ENCODE measurements around the gene GRIP2. TPM values are rescaled to one million over a fixed set of nuclear protein-coding genes. Genes with fewer than 3 reads are reported as not detected.

GRIP2 gene
- total RNA-seq, 4 donors from 2014 or later, result 0.22 to 1.5 TPM; not detected in 2

GRCh38 chr3:14446988-14447570 lies 93.1 kb downstream of the GRIP2 start:
- TF ChIP-seq, protein P1, sequence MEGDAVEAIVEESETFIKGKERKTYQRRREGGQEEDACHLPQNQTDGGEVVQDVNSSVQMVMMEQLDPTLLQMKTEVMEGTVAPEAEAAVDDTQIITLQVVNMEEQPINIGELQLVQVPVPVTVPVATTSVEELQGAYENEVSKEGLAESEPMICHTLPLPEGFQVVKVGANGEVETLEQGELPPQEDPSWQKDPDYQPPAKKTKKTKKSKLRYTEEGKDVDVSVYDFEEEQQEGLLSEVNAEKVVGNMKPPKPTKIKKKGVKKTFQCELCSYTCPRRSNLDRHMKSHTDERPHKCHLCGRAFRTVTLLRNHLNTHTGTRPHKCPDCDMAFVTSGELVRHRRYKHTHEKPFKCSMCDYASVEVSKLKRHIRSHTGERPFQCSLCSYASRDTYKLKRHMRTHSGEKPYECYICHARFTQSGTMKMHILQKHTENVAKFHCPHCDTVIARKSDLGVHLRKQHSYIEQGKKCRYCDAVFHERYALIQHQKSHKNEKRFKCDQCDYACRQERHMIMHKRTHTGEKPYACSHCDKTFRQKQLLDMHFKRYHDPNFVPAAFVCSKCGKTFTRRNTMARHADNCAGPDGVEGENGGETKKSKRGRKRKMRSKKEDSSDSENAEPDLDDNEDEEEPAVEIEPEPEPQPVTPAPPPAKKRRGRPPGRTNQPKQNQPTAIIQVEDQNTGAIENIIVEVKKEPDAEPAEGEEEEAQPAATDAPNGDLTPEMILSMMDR (IDR thresholded peaks at IDR 0.05; ENCODE audit: low read depth), result no peak

- TF ChIP-seq, protein P1 (IDR thresholded peaks at IDR 0.05; ENCODE audit: low read depth), result no peak
Measured at GRCh38 chr3:14445773-14446172, 94.4 kb downstream of the GRIP2 start.

- TF ChIP-seq, protein P1 (IDR thresholded peaks at IDR 0.05; ENCODE audit: low read depth), result no peak
Measured at GRCh38 chr3:14444380-14444779, 95.8 kb downstream of the GRIP2 start.

DNA sequence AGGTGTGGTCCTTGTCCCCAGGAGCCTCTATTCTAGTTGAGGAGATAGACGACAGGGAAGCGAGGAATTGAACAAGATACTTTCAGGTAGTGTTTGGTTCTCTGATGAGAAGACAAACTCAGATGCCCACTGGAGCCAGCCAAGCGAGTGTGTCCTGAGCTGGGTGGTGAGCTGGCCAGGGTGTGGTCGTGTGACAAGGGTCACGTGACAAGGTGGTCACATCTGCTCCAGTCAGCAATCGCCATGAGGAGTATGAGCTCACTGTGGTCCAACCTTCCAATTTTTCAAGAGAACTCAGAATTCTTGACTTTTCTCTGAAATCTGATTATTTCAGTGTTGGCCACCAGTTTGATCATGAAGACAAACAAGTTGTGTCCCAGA lies 98.2 kb downstream of the GRIP2 start:
- TF ChIP-seq, protein P1 (IDR thresholded peaks at IDR 0.05; ENCODE audit: low read depth), result no peak

DNA sequence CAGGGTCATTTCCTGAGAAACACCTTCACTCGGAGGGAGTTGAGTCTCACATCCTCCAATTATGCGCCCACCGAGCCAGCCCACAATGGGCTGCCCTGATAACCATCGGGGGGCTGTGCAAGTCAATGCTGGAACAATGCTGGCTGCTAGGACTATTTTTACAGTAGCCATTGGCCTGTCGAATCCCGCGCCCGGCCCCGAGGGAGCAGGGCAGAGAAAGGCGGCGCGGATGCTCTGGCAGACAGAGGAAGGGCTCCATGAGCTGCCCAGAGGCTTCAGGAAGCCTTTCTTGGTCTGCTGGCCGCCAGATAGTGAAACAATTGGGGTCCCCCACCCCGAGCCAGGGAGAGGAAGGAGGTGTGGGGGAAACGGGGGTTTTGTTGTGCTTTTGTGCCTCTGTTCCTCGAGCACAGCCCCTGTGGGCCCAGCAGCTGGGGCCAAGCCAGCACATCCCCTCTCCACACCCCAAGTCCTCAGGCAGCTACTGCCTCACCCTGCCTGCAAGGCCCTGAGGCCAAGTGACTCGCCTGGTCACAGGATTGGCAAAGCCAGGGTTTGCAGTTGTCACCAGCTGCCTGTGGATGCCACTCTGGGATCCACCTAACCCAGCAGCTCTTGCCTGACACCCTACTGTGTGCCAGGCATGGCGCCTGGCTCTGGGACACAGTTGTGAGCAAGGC lies 98.8 kb downstream of the GRIP2 start:
- TF ChIP-seq, protein P1 (IDR thresholded peaks at IDR 0.05; ENCODE audit: low read depth), result no peak

GRCh38 chr3:14440531-14441239 lies 99.5 kb downstream of the GRIP2 start:
- TF ChIP-seq, protein P1 (IDR thresholded peaks at IDR 0.05; ENCODE audit: low read depth), result no peak

DNA sequence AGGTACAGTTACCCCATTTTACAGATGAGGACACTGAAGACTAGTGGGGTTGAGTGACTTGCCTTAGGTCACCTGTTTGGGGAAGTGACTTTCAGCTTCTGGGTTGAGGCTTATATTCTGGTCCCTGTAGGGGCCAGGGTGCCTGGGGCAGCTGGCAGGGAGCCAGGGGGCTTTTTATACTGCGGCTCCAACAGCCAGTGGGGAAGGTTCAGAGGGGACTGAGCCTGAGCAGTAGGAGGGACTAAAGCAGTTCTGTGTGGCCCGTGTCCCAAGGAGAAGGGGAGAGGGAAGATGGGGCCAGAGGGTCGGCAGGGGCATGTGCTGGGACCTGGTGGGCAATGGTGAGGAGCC lies 100.0 kb downstream of the GRIP2 start:
- TF ChIP-seq, protein P1 (IDR thresholded peaks at IDR 0.05; ENCODE audit: low read depth), result no peak

All from subcutaneous adipose tissue (tissue), 4 donors.